PFSK-1 (cell line): ENCODE measurements around the gene CALML5.

Source experiments
- POLR2AphosphoS5 ChIP-seq: IDR thresholded peaks from 2 replicates; pipeline ENCODE4 v1.6.1; 2012; ENCODE audit warnings: low read depth, mild to moderate bottlenecking, control low read depth, low read length, moderate library complexity
- REST ChIP-seq, 2 experiments: IDR thresholded peaks; 2 replicates each; pipeline versions ENCODE4 v1.6.1 to v1.8.0; 2011 to 2012; ENCODE audit warnings: low read depth in 2 of 2, low read length in 2 of 2, control low read depth in 1 of 2, inconsistent platforms in 1 of 2, mild to moderate bottlenecking in 1 of 2, moderate library complexity in 1 of 2; ENCODE audit not compliant: insufficient read depth in 1 of 2

GRCh38 chr10:5465976-5466450, 33.4 kb downstream of the CALML5 start:
- TF ChIP-seq POLR2AphosphoS5: no peak
- TF ChIP-seq REST (IDR thresholded peaks at IDR 0.05; ENCODE audit: insufficient read depth in 1 of 2, low read depth in 2 of 2, low read length in 2 of 2): no peak
